Astrocyte of the cerebellum (primary cell): ENCODE measurements around the gene ADGRG3.

Experiments
- DNase-seq: peaks from one replicate; pipeline ENCODE4 v3.0.0-alpha.2; 2011; ENCODE audit warnings: low read depth
- H3K4me3 ChIP-seq: 2 replicates; pipeline ENCODE4 v1.5.1; 2011; ENCODE audit warnings: mild to moderate bottlenecking, low read depth, low read length, moderate library complexity
- CTCF ChIP-seq: IDR thresholded peaks from 2 replicates; pipeline ENCODE4 v1.5.1; 2012; ENCODE audit warnings: low read length, low read depth, moderate library complexity, mild to moderate bottlenecking; ENCODE audit errors: missing control alignments
- in situ Hi-C: cut with HindIII; loops from 2 replicates; pipeline ENCODE4 v1.10.0; 2017; ENCODE audit warnings: low sequenced_read_pairs

ADGRG3 gene

GRCh38 chr16:57642160-57643135 lies 25.7 kb upstream of the ADGRG3 start:
- H3K4me3 ChIP-seq: no peak overlapping the region
- in situ Hi-C loops: loop anchor here (5.0 kb wide), 1 partner anchor 65 kb away; no protein-coding TSS in a partner anchor
- DNase-seq: no peak
- TF ChIP-seq CTCF: no peak

- TF ChIP-seq CTCF: no peak
- in situ Hi-C loops: loop anchor here (5.0 kb wide), 1 partner anchor 66 kb away; no protein-coding TSS in a partner anchor
- H3K4me3 ChIP-seq: no peak overlapping the region
- peak; percentile 42 for DNase-seq
Measured at GRCh38 chr16:57643147-57643874, 24.8 kb upstream of the ADGRG3 start.

GRCh38 chr16:57643910-57644309 lies 24.2 kb upstream of the ADGRG3 start:
- no peak for DNase-seq
- TF ChIP-seq CTCF: no peak
- H3K4me3 ChIP-seq: no peak overlapping the region
- in situ Hi-C loops: loop anchor here (5.0 kb wide), 1 partner anchor 67 kb away; no protein-coding TSS in a partner anchor

- in situ Hi-C loops: loop anchor here (5.0 kb wide), 1 partner anchor 67 kb away; no protein-coding TSS in a partner anchor
- H3K4me3 ChIP-seq: no peak overlapping the region
- no peak for DNase-seq
- TF ChIP-seq CTCF: no peak
Measured at GRCh38 chr16:57644383-57645014, 23.6 kb upstream of the ADGRG3 start.

GRCh38 chr16:57645169-57645568 lies 22.9 kb upstream of the ADGRG3 start:
- no peak for TF ChIP-seq CTCF
- no peak for DNase-seq
- in situ Hi-C loops: no loop called here
- no peak overlapping the region for H3K4me3 ChIP-seq

- DNase-seq: no peak
- no peak for TF ChIP-seq CTCF
- in situ Hi-C loops: no loop called here
- H3K4me3 ChIP-seq: no peak overlapping the region
Measured at GRCh38 chr16:57645691-57646387, 22.3 kb upstream of the ADGRG3 start.
